ENCODE data around the gene PRKG2.

- TF ChIP-seq CTCF (IDR thresholded peaks at IDR 0.05): no peak
- TF ChIP-seq POLR2A (IDR thresholded peaks at IDR 0.05): no peak
These were observed 130.4 kb downstream of the PRKG2 start for GRCh38 chr4:81084634-81085033.

All from lower leg skin (tissue), 3 donors.